GM12892 (cell line): ENCODE results near the gene MYO16.

Experiments used
- POLR2A ChIP-seq: IDR thresholded peaks from 2 replicates; pipeline ENCODE4 v1.6.1; 2011; ENCODE audit warnings: low read depth, low read length, control low read depth
- POLR2AphosphoS5 ChIP-seq: IDR thresholded peaks from 2 replicates; pipeline ENCODE4 v1.6.1; 2011; ENCODE audit warnings: low read depth, low read length, control low read depth

DNA sequence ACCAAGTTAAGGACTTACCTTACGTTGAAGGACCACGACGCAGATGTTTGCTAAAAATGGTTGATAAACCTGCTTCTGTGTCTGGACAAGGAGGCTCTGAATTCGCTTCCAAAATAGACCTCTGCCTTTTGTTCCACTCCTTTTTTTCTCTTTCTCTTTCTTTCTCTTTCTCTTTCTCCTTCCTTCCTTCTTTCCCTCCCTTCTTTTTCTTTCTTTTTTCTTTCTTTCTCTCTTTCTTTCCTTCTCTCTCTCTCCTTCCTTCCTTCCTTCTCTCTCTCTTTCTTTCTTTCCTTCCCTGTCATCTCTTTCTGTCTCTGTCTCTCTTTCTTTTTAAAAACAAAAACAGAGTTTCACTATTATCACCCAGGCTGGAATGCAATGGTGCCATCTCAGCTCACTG is 290.7 kb downstream of the MYO16 start:
- TF ChIP-seq POLR2A (no peak), POLR2AphosphoS5 (no peak)
